A673 (cell line): ENCODE results near the gene MMP21.

Experiments
- CTCF ChIP-seq: fragments of 300-800, 200-600 bp; sonication (generic); conservative IDR thresholded peaks from 2 replicates; pipeline ENCODE4 v1.5.1; 2017; ENCODE audit warnings: low read depth, mild to moderate bottlenecking, antibody characterized with exemption, low read length, moderate library complexity, mixed read lengths
- EZH2 ChIP-seq: fragments of 200-600 bp; sonication (generic); IDR thresholded peaks from 2 replicates; pipeline ENCODE4 v1.6.1; 2017; ENCODE audit warnings: borderline replicate concordance, low read depth, mild to moderate bottlenecking, mixed read lengths, antibody characterized with exemption, low read length; ENCODE audit not compliant: poor library complexity, severe bottlenecking

GRCh38 chr10:125765835-125766234 is 9.8 kb downstream of the MMP21 start:
- no peak for TF ChIP-seq CTCF
- no peak for TF ChIP-seq EZH2
